GM12891 (cell line): ENCODE measurements around the gene TMC4.

ENCODE experiments used
- POLR2A ChIP-seq: IDR thresholded peaks from 2 replicates; pipeline ENCODE4 v1.6.1; 2011; ENCODE audit warnings: low read depth, low read length, control low read depth
- POLR2AphosphoS5 ChIP-seq: IDR thresholded peaks from 2 replicates; pipeline ENCODE4 v1.6.1; 2011; ENCODE audit warnings: low read depth, low read length, control low read depth
- POU2F2 ChIP-seq: IDR thresholded peaks from 2 replicates; pipeline ENCODE4 v1.6.1; 2011; ENCODE audit warnings: low read depth, mild to moderate bottlenecking, control low read depth, low read length, moderate library complexity

- TF ChIP-seq POLR2AphosphoS5 (no peak), POLR2A (no peak), POU2F2 (no peak)
These were observed 16.3 kb upstream of the TMC4 start, which contains the start of gene MBOAT7 for GRCh38 chr19:54189145-54189734.
